A549 (cell line): ENCODE data around the gene C4orf17. TPM values are rescaled to one million over a fixed set of nuclear protein-coding genes. Genes with fewer than 3 reads are reported as not detected.

Source experiments
- ATAC-seq, 2 experiments: fragments of 200-7000 bp in 1 of 2; fragments of >200 bp in 1 of 2; cut with Nextera tagmentation in 1 of 2; cut with Tn5 transposase in 1 of 2; 3 replicates each; pipeline versions ENCODE4 v1.8.0 to v1.9.1; 2018 to 2020; ENCODE audit warnings: mild to moderate bottlenecking in 1 of 2, moderate library complexity in 1 of 2
- CTCF ChIA-PET: fragments of 300-600 bp; sonication (Branson Sonifier 250); formaldehyde crosslinking; extraction: SDS; loops from one replicate; lab custom pipeline; 2021; ENCODE audit warnings: antibody characterized with exemption, inconsistent platforms; lab: Yijun Ruan, JAX
- POLR2A ChIA-PET: fragments of 350-600 bp; formaldehyde crosslinking; extraction: SDS; loops from one replicate; lab custom pipeline; 2021; ENCODE audit warnings: antibody characterized with exemption, inconsistent platforms; lab: Yijun Ruan, JAX
- DNase-seq, 2 experiments: peaks; one replicate each; pipeline versions ENCODE4 v3.0.0 to v3.0.0-alpha.2; 2011 to 2016; ENCODE audit warnings: low read depth in 1 of 2, low spot score in 1 of 2
- FAIRE-seq: peaks from 2 replicates; lab custom pipeline; 2011; peaks lifted over from hg19 to GRCh38; lab: Jason Lieb, UNC
- H3K27ac ChIP-seq, 2 experiments: fragments of >200 bp; sonication (Bioruptor Twin); formaldehyde crosslinking; 3 replicates each; pipeline ENCODE4 v1.5.1; 2016 to 2017
- H3K4me1 ChIP-seq: fragments of >200 bp; sonication (Bioruptor Twin); formaldehyde crosslinking; 3 replicates; pipeline ENCODE4 v1.6.1; 2016
- H3K4me2 ChIP-seq: fragments of >200 bp; sonication (Bioruptor Twin); formaldehyde crosslinking; 3 replicates; pipeline ENCODE4 v1.6.1; 2016
- H3K4me3 ChIP-seq: fragments of >200 bp; sonication (Bioruptor Twin); formaldehyde crosslinking; 3 replicates; pipeline ENCODE4 v1.5.1; 2016
- H3K9me3 ChIP-seq: fragments of >200 bp; sonication (Bioruptor Twin); formaldehyde crosslinking; 3 replicates; pipeline ENCODE4 v1.6.1; 2016
- ATOH8 ChIP-seq: fragments of 250-450 bp; sonication (Bioruptor Pico); IDR thresholded peaks from 2 replicates; pipeline ENCODE4 v1.5.0; 2020; ENCODE audit warnings: low read depth, mild to moderate bottlenecking, moderate library complexity
- EHMT2 ChIP-seq: fragments of 200-600 bp; sonication (generic); IDR thresholded peaks from 2 replicates; pipeline ENCODE4 v1.6.1; 2016; ENCODE audit warnings: antibody characterized with exemption, low read depth, mild to moderate bottlenecking, moderate library complexity
- GATA3 ChIP-seq: IDR thresholded peaks from 2 replicates; pipeline ENCODE4 v1.6.1; 2012; ENCODE audit warnings: borderline replicate concordance
- HDAC2 ChIP-seq: fragments of 200-600 bp; sonication (generic); IDR thresholded peaks from 2 replicates; pipeline ENCODE4 v1.6.1; 2016
- HOXB5 ChIP-seq: fragments of 250-450 bp; sonication (Bioruptor Pico); IDR thresholded peaks from 2 replicates; pipeline ENCODE4 v1.5.0; 2020; ENCODE audit warnings: mild to moderate bottlenecking, moderate library complexity
- JUNB ChIP-seq: fragments of >200 bp; sonication (Bioruptor Twin); formaldehyde crosslinking; IDR thresholded peaks from 2 replicates; pipeline ENCODE4 v1.6.1; 2016
- KDM5A ChIP-seq: fragments of 200-600 bp; sonication (generic); IDR thresholded peaks from 2 replicates; pipeline ENCODE4 v1.6.1; 2016; ENCODE audit warnings: antibody characterized with exemption, mild to moderate bottlenecking
- MAZ ChIP-seq: fragments of 150-350 bp; IDR thresholded peaks from 2 replicates; pipeline ENCODE4 v1.6.1; 2014; ENCODE audit warnings: antibody characterized with exemption, low read depth, low read length, borderline replicate concordance
- POLR2A ChIP-seq: IDR thresholded peaks from 2 replicates; pipeline ENCODE4 v1.6.1; 2012; ENCODE audit warnings: mild to moderate bottlenecking, low read length
- RAD21 ChIP-seq, 2 experiments: fragments of >200 bp in 1 of 2; sonication (Bioruptor Twin) in 1 of 2; formaldehyde crosslinking in 1 of 2; IDR thresholded peaks in 1 of 2; conservative IDR thresholded peaks in 1 of 2; 2 replicates in 1 of 2; 3 replicates in 1 of 2; pipeline ENCODE4 v1.6.1; 2012 to 2018; ENCODE audit warnings: inconsistent platforms in 1 of 2
- RARB ChIP-seq: fragments of 250-450 bp; sonication (Bioruptor Pico); IDR thresholded peaks from 2 replicates; pipeline ENCODE4 v1.8.0; 2021; ENCODE audit warnings: mild to moderate bottlenecking, moderate library complexity
- RCOR1 ChIP-seq: fragments of 150-350 bp; IDR thresholded peaks from 2 replicates; pipeline ENCODE4 v1.6.1; 2014; ENCODE audit warnings: antibody characterized with exemption, low read length, low read depth
- REST ChIP-seq: fragments of 200-600 bp; sonication (generic); IDR thresholded peaks from 2 replicates; pipeline ENCODE4 v1.6.1; 2016; ENCODE audit warnings: antibody characterized with exemption, mild to moderate bottlenecking, moderate library complexity
- RFX5 ChIP-seq: fragments of 450-650 bp; IDR thresholded peaks from 2 replicates; pipeline ENCODE4 v1.7.1; 2014; ENCODE audit warnings: antibody characterized with exemption, mild to moderate bottlenecking, moderate library complexity
- RNF2 ChIP-seq: fragments of 200-600 bp; sonication (generic); IDR thresholded peaks from 2 replicates; pipeline ENCODE4 v1.6.1; 2016; ENCODE audit warnings: low read depth, mild to moderate bottlenecking, antibody characterized with exemption, moderate library complexity, borderline replicate concordance
- SMC3 ChIP-seq: fragments of >200 bp; sonication (Bioruptor Twin); formaldehyde crosslinking; IDR thresholded peaks from 3 replicates; pipeline ENCODE4 v1.6.1; 2018; ENCODE audit warnings: inconsistent platforms
- TP53 ChIP-seq: fragments of 250-450 bp; sonication (Bioruptor Pico); IDR thresholded peaks from 2 replicates; pipeline ENCODE4 v1.5.0; 2021; ENCODE audit warnings: mild to moderate bottlenecking, moderate library complexity
- USF2 ChIP-seq: fragments of 450-650 bp; IDR thresholded peaks from 2 replicates; pipeline ENCODE4 v1.6.1; 2014; ENCODE audit warnings: antibody characterized with exemption
- ZFP36 ChIP-seq: fragments of 450-650 bp; IDR thresholded peaks from 2 replicates; pipeline ENCODE4 v1.6.1; 2014; ENCODE audit warnings: borderline replicate concordance; ENCODE audit not compliant: partially characterized antibody
- WGBS: methylation state at CpG from one replicate; pipeline ENCODE4 v1.1.6; 2017; ENCODE audit errors: missing lambda C conversion rate; 5-methylcytosine and 5-hydroxymethylcytosine counted together
- polyA plus RNA-seq, 4 experiments: library from polyadenylated mRNA; depleted of rRNA in 3 of 4; stranded (reverse); fragments of >200 nt; fragmentation: RNase III in 1 of 4; extraction: RNeasy Plus Mini Kit Qiagen cat#74134 plus additional on column Dnase treatment in 1 of 4; gene quantifications; 2 replicates in 3 of 4; 3 replicates in 1 of 4; pipeline ENCODE4 v1.2.3, GENCODE V29; 2011 to 2017
- TF ChIP-seq, protein P1 (sequence below): fragments of 150-350 bp; IDR thresholded peaks from 2 replicates; pipeline ENCODE4 v1.6.1; 2014; ENCODE audit warnings: low read depth, mild to moderate bottlenecking, low read length
- TF ChIP-seq, protein P2 (sequence below): fragments of >200 bp; sonication (Bioruptor Twin); formaldehyde crosslinking; IDR thresholded peaks from 2 replicates; pipeline ENCODE4 v1.6.1; 2016
- TF ChIP-seq, protein P3 (sequence below): fragments of >200 bp; sonication (Bioruptor Twin); formaldehyde crosslinking; IDR thresholded peaks from 3 replicates; pipeline ENCODE4 v1.5.1; 2016

C4orf17 gene
- polyA plus RNA-seq, 2 of the 4 experiments (the other 2 are of a cell fraction): not detected

DNA sequence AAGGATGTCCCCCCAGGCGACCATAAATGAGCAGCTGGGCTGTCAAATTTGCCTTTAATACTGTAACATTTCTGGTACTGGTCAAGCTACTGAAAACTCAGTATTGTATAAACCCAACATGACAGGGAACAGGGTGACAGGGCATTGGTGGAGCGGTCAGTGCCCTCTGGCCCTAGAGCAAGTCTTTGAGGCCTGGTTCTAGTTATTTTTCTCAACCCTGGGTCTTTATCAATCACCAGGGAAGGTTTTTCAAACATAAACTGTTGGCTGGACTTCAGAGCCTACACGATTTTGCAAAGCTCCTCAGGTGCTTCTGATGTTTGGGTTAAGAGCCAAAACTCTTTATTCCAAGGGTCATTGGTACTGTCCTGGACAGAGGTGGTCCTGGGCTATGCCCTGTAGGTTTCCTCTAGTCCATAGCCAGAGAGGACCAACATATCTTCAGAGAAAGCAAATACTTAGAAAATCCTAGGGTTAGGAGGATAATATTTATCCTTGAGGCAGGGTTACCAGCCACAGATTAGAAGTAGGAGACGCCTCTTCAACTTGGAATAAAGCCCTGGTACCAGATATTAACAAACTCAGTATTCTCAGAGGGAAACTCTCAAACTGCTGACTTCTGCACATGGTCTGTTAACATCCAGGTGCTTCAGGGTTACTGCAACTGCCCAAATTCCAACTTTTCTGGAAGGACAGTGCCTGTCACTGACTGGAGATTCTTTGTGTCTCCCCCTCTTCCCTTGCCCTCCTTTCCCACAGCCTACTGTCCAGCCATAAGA, 49.0 kb upstream of the C4orf17 start:
- TF ChIP-seq GATA3 (no peak), USF2 (no peak), RARB (CRISPR knock-in tag) (no peak), MAZ (no peak), RNF2 (no peak), TP53 (CRISPR knock-in tag) (no peak), ATOH8 (CRISPR knock-in tag) (no peak), RCOR1 (no peak), HDAC2 (no peak), RFX5 (no peak), KDM5A (no peak), POLR2A (no peak), HOXB5 (no peak), JUNB (no peak), EHMT2 (no peak)
- TF ChIP-seq, protein P1, sequence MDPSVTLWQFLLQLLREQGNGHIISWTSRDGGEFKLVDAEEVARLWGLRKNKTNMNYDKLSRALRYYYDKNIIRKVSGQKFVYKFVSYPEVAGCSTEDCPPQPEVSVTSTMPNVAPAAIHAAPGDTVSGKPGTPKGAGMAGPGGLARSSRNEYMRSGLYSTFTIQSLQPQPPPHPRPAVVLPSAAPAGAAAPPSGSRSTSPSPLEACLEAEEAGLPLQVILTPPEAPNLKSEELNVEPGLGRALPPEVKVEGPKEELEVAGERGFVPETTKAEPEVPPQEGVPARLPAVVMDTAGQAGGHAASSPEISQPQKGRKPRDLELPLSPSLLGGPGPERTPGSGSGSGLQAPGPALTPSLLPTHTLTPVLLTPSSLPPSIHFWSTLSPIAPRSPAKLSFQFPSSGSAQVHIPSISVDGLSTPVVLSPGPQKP: no peak
- TF ChIP-seq, protein P2, sequence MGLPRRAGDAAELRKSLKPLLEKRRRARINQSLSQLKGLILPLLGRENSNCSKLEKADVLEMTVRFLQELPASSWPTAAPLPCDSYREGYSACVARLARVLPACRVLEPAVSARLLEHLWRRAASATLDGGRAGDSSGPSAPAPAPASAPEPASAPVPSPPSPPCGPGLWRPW: no peak
- TF ChIP-seq, protein P3, sequence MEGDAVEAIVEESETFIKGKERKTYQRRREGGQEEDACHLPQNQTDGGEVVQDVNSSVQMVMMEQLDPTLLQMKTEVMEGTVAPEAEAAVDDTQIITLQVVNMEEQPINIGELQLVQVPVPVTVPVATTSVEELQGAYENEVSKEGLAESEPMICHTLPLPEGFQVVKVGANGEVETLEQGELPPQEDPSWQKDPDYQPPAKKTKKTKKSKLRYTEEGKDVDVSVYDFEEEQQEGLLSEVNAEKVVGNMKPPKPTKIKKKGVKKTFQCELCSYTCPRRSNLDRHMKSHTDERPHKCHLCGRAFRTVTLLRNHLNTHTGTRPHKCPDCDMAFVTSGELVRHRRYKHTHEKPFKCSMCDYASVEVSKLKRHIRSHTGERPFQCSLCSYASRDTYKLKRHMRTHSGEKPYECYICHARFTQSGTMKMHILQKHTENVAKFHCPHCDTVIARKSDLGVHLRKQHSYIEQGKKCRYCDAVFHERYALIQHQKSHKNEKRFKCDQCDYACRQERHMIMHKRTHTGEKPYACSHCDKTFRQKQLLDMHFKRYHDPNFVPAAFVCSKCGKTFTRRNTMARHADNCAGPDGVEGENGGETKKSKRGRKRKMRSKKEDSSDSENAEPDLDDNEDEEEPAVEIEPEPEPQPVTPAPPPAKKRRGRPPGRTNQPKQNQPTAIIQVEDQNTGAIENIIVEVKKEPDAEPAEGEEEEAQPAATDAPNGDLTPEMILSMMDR: no peak
- FAIRE-seq (no peak), DNase-seq (no peak), ATAC-seq (no peak)
- Histone ChIP-seq H3K9me3 (no peaks in the 10 kb centered on the region), H3K4me1 (no peaks in the 10 kb centered on the region), H3K4me2 (no peak overlapping the region), H3K27ac (no peak overlapping the region), H3K4me3 (no peak overlapping the region)
- WGBS: 18% methylated on average over 4 of the region's 4 CpGs
- ChIA-PET POLR2A (no interaction called here), CTCF (interaction anchor here (0.6 to 2.1 kb wide), 12 partner anchors 9 to 1407 kb away, joined by 3 to 11 read pairs (median 4); no protein-coding TSS in a partner anchor)

DNA sequence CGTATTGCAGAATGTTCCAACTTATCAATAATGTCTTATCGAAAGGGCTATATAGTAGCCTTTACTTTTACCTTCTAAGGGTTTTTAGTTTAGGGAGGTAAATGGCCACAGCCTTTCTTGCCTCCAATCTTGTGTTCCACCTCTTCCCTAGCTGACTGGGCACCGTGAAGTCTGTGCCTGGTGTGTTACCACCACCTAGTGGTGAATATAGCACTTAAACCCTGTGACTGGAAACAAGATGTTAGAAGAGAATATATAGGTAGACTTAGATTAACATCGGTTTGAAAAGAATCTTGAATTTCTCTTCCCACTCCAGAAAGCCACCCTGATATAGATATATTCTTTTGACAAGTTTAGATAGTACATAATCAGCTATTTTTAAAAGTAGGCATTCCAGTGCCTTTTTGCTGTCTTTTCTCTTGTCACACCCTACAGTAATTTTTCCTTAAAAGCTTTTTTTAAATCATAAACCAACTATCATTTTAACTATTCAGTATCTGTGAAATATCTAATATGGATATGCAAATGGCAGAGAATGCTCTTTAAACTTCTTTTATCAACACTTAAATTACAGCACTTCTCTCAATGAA, 47.9 kb upstream of the C4orf17 start:
- H3K4me3 ChIP-seq: no peak overlapping the region

More for the DNA sequence above, 47.9 kb upstream of the C4orf17 start:
- H3K4me2 ChIP-seq: no peak overlapping the region
- H3K4me1 ChIP-seq: no peaks in the 10 kb centered on the region
- ChIA-PET POLR2A (no interaction called here), CTCF (interaction anchor here (0.6 to 2.1 kb wide), 21 partner anchors 10 to 1408 kb away, joined by 3 to 11 read pairs (median 3); partner anchors contain the start of gene METAP1)
- peak; percentile 53 to 60 for DNase-seq
- FAIRE-seq: no peak
- peak; percentile 91 to 96 for ATAC-seq
- H3K27ac ChIP-seq: no peak overlapping the region
- 17% methylated on average over 4 of the region's 4 CpGs for WGBS
- no peaks in the 10 kb centered on the region for H3K9me3 ChIP-seq
- TF ChIP-seq ZFP36: no peak
- TF ChIP-seq RAD21 (conservative IDR thresholded peaks at IDR 0.05 in 1 of 2, IDR thresholded peaks at IDR 0.05 in 1 of 2): peak; percentile 83 to 90
- TF ChIP-seq, protein P3: peak; percentile 70
- TF ChIP-seq SMC3: peak; percentile 67
- TF ChIP-seq REST: no peak
- TF ChIP-seq, all 56 proteins: peak for 3
